ENCODE data around the gene ANTXR2. TPM values are rescaled to one million over a fixed set of nuclear protein-coding genes. Genes with fewer than 3 reads are reported as not detected.
A peak's percentile ranks its signal among the peaks of the same experiment; 100 is the strongest.

ANTXR2 gene
- total and polyA plus RNA-seq, 7 donors = 3.3 to 21.9 (median 10.3) TPM

- Histone ChIP-seq H3K9me3 (no peaks in the 10 kb centered on the region), H3K27me3 (ENCODE audit: insufficient read depth in 3 of 3, low read length in 2 of 3) (peaks cover 0 to 4% (median 3%) of the 10 kb centered on the region in 3 donors), H3K4me1 (no peaks in the 10 kb centered on the region), H3K36me3 (ENCODE audit: insufficient read depth in 1 of 2, low read depth in 1 of 2) (no peaks in the 10 kb centered on the region), H3K27ac (no peak overlapping the region), H3K4me3 (no peak overlapping the region)
- WGBS, 3 donors = 89 to 92% (median 91%) methylated on average over 4 of the region's 4 CpGs
- DNase-seq (no peak), ATAC-seq (no peak)
- no peak for TF ChIP-seq CTCF (IDR thresholded peaks at IDR 0.05)
- intact Hi-C loops (cut with DNase I) = no loop called here
These were observed 8.5 kb upstream of the ANTXR2 start for GRCh38 chr4:80081566-80081965.

- ATAC-seq (no peak), DNase-seq (no peak)
- no peak overlapping the region for H3K27ac ChIP-seq
- H3K9me3 ChIP-seq = no peaks in the 10 kb centered on the region
- peak overlapping the region; percentile 19 for H3K4me3 ChIP-seq
- no peaks in the 10 kb centered on the region for H3K36me3 ChIP-seq (ENCODE audit: insufficient read depth in 1 of 2, low read depth in 1 of 2)
- no peaks in the 10 kb centered on the region for H3K4me1 ChIP-seq
- intact Hi-C loops (cut with DNase I) = no loop called here
- WGBS, 3 donors = 85 to 93% (median 93%) methylated on average over 15 of the region's 15 CpGs
- TF ChIP-seq CTCF (IDR thresholded peaks at IDR 0.05) = no peak
- peaks cover 0 to 4% (median 3%) of the 10 kb centered on the region in 3 donors for H3K27me3 ChIP-seq (ENCODE audit: insufficient read depth in 3 of 3, low read length in 2 of 3)
These were observed 6.4 kb upstream of the ANTXR2 start for GRCh38 chr4:80079255-80079923.

- peaks cover 0 to 4% (median 3%) of the 10 kb centered on the region in 3 donors for H3K27me3 ChIP-seq (ENCODE audit: insufficient read depth in 3 of 3, low read length in 2 of 3)
- no peak for TF ChIP-seq CTCF (IDR thresholded peaks at IDR 0.05)
- peak overlapping the region; percentile 19 for H3K4me3 ChIP-seq
- peaks cover 4% of the 10 kb centered on the region for H3K4me1 ChIP-seq
- no peaks in the 10 kb centered on the region for H3K9me3 ChIP-seq
- no peak for DNase-seq
- ATAC-seq = no peak
- WGBS, 3 donors = 90 to 92% (median 90%) methylated on average over 3 of the region's 3 CpGs
- intact Hi-C loops (cut with DNase I) = no loop called here
- H3K27ac ChIP-seq = no peak overlapping the region
- no peaks in the 10 kb centered on the region for H3K36me3 ChIP-seq (ENCODE audit: insufficient read depth in 1 of 2, low read depth in 1 of 2)
These were observed 5.5 kb upstream of the ANTXR2 start for GRCh38 chr4:80078346-80079092.

GRCh38 chr4:80077639-80078038 lies 4.6 kb upstream of the ANTXR2 start:
- DNase-seq = no peak
- Histone ChIP-seq H3K9me3 (no peaks in the 10 kb centered on the region), H3K4me3 (no peak overlapping the region), H3K27me3 (ENCODE audit: insufficient read depth in 3 of 3, low read length in 2 of 3) (peaks cover 0 to 3% (median 0%) of the 10 kb centered on the region in 3 donors), H3K27ac (no peak overlapping the region), H3K36me3 (ENCODE audit: insufficient read depth in 1 of 2, low read depth in 1 of 2) (no peaks in the 10 kb centered on the region), H3K4me1 (peaks cover 7% of the 10 kb centered on the region)
- WGBS, 3 donors = 85 to 90% (median 87%) methylated on average over 5 of the region's 5 CpGs
- no peak for TF ChIP-seq CTCF (IDR thresholded peaks at IDR 0.05)
- intact Hi-C loops (cut with DNase I) = no loop called here
- no peak for ATAC-seq
